Activated naive CD4-positive, alpha-beta T cell treated with anti-CD3 and anti-CD28 coated beads, Interleukin-2, amount 50 U/mL, for 72 hours (primary cell): ENCODE data around the gene RARA. TPM values are rescaled to one million over a fixed set of nuclear protein-coding genes. Genes with fewer than 3 reads are reported as not detected.

ENCODE experiments used
- ATAC-seq, 2 donors: fragments of 150-1000 bp; cut with Tn5 transposase; 2 replicates each; pipeline ENCODE4 v1.10.0; 2021; ENCODE audit warnings: mild to moderate bottlenecking in 2 of 2, moderate library complexity in 2 of 2
- DNase-seq, 2 donors: peaks; one replicate each; pipeline ENCODE4 v3.0.0; 2021 to 2022; ENCODE audit warnings: low spot score in 2 of 2
- H3K27ac Mint-ChIP-seq, 2 donors: one replicate each; pipeline ENCODE4 v1.8.0; 2022; ENCODE audit warnings: mild to moderate bottlenecking in 2 of 2, mixed read lengths in 2 of 2
- H3K36me3 Mint-ChIP-seq, 2 donors: one replicate each; pipeline ENCODE4 v1.8.0; 2022; ENCODE audit warnings: mixed read lengths in 2 of 2
- H3K9me3 Mint-ChIP-seq, 2 donors: one replicate each; pipeline ENCODE4 v1.8.0; 2022; ENCODE audit warnings: mixed read lengths in 2 of 2
- total RNA-seq, 2 donors: library from RNA; stranded (reverse); gene quantifications; one replicate each; pipeline ENCODE4 v1.2.3, GENCODE V29; 2022

RARA gene
- total RNA-seq, 2 donors from 2014 or later = 21.0 to 23.0 TPM

- no peak for DNase-seq
- no peak overlapping the region for H3K27ac Mint-ChIP-seq
- no peaks in the 10 kb centered on the region for H3K36me3 Mint-ChIP-seq
Observed at GRCh38 chr17:40309949-40310510, 1.1 kb downstream of the RARA start.

DNA sequence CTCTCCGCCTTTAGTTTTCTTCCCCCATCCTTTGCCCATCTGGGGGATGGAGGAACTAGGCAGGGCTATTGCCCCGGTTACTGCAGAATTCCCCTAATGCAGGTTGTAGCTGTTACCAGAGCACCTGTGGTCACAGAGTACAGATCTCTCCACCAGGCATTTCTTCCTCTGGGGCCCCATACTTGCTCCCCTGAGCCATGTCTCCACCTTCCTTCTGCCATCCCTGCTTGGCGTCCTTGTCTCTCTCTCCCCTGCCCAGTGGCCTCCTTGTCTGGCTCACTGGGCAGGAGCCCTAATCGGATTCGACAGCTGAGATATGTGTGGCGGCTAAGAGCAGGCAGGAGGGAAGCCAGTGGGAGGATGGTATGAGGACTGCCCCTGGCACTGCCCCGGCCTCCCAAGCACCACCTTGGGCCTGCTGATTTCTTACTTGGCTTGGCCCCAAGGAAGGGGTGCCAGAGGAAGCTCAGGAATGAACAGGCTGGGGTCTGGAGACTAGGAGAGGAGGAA, 2.0 kb downstream of the RARA start:
- H3K36me3 Mint-ChIP-seq = no peaks in the 10 kb centered on the region
- H3K27ac Mint-ChIP-seq = no peak overlapping the region
- DNase-seq (no peak), ATAC-seq (no peak)
- H3K9me3 Mint-ChIP-seq = no peaks in the 10 kb centered on the region

More at GRCh38 chr17:40309949-40310510, 1.1 kb downstream of the RARA start:
- no peaks in the 10 kb centered on the region for H3K9me3 Mint-ChIP-seq
- ATAC-seq = no peak

DNA sequence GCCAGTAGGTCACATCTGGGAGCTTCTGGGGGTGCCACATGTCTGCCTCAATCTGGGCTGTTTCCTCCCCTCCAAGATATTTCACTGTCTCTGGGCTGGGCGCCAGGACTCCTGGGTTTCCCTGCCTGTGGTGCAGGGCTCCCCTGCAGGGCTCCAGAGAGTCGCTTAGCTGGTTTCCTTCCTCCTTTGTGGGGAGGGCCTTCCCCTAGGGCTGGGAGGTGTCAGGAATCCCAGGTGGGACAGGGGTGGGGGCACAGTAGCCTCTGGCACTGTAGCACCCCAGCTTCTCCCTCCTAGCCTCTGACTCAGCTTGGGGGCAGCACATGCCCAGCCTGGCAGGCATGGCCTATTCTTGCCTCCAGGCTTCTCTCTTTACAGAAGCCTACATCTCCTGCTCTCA, 2.6 kb downstream of the RARA start:
- Mint-ChIP-seq H3K36me3 (no peaks in the 10 kb centered on the region), H3K27ac (no peak overlapping the region), H3K9me3 (no peaks in the 10 kb centered on the region)
- DNase-seq (no peak), ATAC-seq (no peak)

- no peaks in the 10 kb centered on the region for H3K36me3 Mint-ChIP-seq
- no peak overlapping the region for H3K27ac Mint-ChIP-seq
- DNase-seq (no peak), ATAC-seq (no peak)
- no peaks in the 10 kb centered on the region for H3K9me3 Mint-ChIP-seq
Observed at GRCh38 chr17:40312131-40312731, 3.3 kb downstream of the RARA start.

DNA sequence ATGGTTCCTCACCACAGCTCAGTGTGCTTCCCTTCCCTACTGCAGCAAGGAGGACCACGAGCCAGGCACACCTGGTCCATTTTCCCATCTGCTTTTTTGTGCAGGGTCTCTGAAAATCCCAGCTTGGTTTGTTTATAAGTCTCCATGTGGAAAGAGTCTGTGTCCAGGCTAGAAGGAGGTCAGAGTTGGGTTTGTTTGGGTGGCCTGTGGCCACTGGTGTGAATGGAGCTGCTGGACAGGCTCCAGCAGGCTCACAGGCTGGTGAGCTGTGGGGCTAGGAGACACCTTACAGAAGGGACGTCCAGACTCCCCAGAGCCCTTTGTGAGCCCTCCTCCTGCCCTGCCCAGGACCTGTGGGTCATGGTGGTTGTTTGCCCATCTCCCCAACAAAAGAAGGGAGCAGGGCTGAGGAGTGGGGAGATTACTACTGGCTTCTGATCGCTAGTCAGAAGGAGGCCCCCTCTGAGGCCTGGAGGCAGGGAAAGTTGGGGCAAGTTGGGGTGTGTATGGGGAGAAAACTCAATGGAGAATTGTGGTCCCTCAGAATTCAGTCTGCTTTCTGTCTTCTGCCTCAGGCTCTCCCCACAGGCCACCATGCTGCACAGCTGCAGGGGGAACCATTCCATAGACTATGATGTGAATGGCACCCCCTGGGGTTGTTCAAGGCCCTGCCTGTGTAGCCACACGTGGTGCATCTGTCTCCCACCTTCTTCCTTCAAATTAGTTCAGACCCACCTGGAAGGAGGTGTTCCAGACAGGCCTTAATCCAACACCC, 4.1 kb downstream of the RARA start:
- ATAC-seq = no peak
- no peak for DNase-seq
- Mint-ChIP-seq H3K27ac (no peak overlapping the region), H3K9me3 (no peaks in the 10 kb centered on the region), H3K36me3 (no peaks in the 10 kb centered on the region)

DNA sequence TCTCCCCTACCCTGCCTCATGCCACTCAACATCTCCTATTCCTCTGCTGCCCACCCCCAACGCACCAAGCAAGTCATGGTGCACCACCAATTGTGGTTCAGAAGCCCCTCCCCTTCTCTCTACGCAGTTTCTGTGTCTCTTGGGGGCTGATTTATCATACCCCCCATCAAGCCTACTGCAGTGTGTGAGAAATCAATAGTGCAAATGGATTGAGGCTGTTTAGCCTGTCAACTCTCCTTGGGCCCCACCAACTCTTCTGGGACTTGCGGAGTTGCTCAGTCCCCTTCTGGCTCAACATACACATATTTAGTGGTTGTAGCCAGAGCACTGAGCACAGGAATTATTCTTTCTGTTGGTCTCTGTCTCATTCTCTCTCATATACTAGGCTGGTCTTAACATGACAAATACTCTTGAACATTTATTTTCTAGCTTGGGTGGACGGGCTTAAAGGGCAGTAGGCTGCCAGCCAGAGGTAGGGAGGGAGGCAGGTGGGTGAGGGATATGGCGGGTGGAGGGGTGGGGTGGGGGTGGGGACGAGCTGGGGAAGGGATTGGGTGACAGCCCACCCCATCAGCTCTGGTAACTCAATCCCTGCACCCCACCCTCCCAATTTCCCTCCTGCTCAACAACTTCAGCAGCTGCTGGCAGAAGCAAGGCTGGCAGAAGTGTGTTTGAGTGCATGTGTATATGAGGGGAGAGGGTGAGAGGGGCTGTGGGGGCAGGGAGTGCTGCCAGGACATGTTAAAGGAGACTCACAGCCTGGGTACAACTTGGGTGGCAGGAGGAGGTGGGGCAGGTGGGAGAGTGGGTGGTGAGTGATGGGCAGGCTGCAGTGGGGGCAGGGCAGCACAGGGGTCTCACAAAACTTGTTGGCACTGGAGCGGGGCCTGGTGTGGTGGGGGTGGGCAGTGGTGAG, 4.9 kb downstream of the RARA start:
- no peak for DNase-seq
- no peak for ATAC-seq

GRCh38 chr17:40314584-40314956, 5.6 kb downstream of the RARA start:
- Mint-ChIP-seq H3K27ac (peak overlapping the region in 1 of 2 donors; percentile 15), H3K9me3 (no peaks in the 10 kb centered on the region), H3K36me3 (peaks cover 0 to 9% of the 10 kb centered on the region in 2 donors)
- ATAC-seq = peak; percentile 49 to 58
- DNase-seq = peak; percentile 73 to 91

More for the DNA sequence above, 4.9 kb downstream of the RARA start:
- Mint-ChIP-seq H3K9me3 (no peaks in the 10 kb centered on the region), H3K27ac (peak overlapping the region in 1 of 2 donors; percentile 15), H3K36me3 (peaks cover 0 to 7% of the 10 kb centered on the region in 2 donors)

- no peak for DNase-seq
- Mint-ChIP-seq H3K36me3 (peaks cover 0 to 9% of the 10 kb centered on the region in 2 donors), H3K9me3 (no peaks in the 10 kb centered on the region), H3K27ac (peak overlapping the region in 1 of 2 donors; percentile 15)
- ATAC-seq = no peak
Observed at GRCh38 chr17:40315206-40315605, 6.2 kb downstream of the RARA start.

DNA sequence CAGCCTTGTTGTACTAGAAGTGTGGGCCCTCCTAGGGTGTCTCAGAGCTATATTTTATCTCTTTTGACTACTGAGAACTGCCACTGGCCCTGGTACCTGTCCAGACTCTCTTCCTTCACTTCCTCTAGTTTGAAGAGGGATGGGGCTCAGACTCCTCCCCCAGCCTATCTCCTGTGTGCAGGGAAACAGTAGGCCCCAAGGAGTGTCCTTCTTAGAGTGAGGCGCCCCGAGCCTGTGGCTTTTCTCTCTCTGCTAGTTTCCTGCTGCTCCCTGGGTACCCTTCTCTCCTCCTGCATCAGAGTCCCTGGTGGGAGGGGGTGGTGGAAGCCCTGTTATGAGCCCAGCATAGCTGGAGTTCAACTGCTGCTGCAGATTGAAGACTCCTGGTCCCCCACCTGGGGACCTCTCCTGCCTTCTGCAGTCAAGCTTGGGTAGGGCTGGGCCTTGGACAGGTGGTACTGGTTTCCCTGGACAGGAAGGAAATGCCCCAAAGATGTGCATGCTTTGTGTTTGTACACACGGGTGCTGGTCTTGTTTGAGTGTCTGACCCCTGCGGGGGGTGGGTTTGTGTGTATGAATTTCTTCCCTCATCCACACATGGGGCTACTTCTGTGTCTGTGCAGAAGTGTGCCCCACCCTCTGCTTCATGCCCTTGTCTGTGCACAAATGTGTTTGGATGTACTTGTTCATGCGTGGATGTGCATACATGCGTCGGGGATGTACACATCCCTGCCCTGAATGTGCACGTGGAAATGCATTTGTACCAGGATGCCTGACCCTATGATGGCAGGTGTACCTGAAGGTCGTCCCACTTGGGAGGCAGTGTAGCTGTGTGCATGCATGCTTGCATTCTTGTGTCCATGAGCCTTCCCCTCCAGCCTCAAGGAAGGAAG, 6.9 kb downstream of the RARA start:
- no peak overlapping the region for H3K27ac Mint-ChIP-seq
- ATAC-seq (no peak), DNase-seq (no peak)
- no peaks in the 10 kb centered on the region for H3K9me3 Mint-ChIP-seq
- H3K36me3 Mint-ChIP-seq = peaks cover 0 to 9% of the 10 kb centered on the region in 2 donors

- H3K27ac Mint-ChIP-seq = no peak overlapping the region
- DNase-seq (no peak), ATAC-seq (no peak)
- H3K36me3 Mint-ChIP-seq = peaks cover 0 to 9% of the 10 kb centered on the region in 2 donors
- no peaks in the 10 kb centered on the region for H3K9me3 Mint-ChIP-seq
Observed at GRCh38 chr17:40316571-40317344, 7.8 kb downstream of the RARA start.

GRCh38 chr17:40317345-40317873, 8.4 kb downstream of the RARA start:
- Mint-ChIP-seq H3K27ac (peak overlapping the region; percentile 92 to 99), H3K9me3 (no peaks in the 10 kb centered on the region), H3K36me3 (peaks cover 0 to 9% of the 10 kb centered on the region in 2 donors)
- DNase-seq (peak in 1 of 2 donors; percentile 56), ATAC-seq (no peak)

- Mint-ChIP-seq H3K36me3 (peaks cover 0 to 9% of the 10 kb centered on the region in 2 donors), H3K9me3 (no peaks in the 10 kb centered on the region), H3K27ac (peak overlapping the region; percentile 95 to 99)
- DNase-seq = peak; percentile 88 to 94
- peak; percentile 60 to 75 for ATAC-seq
Observed at GRCh38 chr17:40317880-40318829, 9.2 kb downstream of the RARA start.

DNA sequence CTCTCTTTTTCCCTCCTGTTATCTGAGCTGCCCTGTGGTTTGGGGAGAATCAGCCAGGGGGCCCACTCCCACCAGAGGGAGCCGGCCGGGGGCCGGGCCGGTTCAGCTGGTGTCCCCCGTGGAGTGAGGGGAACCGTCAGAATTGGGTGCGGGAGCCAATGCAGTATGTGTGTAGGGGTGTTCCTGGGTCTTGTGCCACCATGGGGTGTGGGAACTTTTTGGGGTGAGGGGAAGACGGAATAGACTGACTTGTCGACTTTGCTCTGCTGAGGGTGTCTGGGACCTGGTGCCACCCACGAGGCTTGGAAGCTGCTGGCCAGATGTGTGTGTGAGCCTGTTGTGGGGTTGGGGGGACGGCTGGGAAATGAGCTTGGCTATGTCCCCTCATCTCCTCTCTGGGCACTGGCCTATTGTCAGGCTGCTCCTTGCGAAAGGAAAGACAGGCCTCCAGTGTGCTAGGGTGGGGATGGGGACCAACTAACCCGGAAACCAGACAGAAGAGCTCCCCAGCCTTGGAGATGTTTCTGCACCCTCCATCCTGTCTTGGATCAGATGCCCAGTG, 9.9 kb downstream of the RARA start:
- DNase-seq (no peak), ATAC-seq (no peak)
- H3K9me3 Mint-ChIP-seq = no peaks in the 10 kb centered on the region
- peak overlapping the region; percentile 83 to 99 for H3K27ac Mint-ChIP-seq
- H3K36me3 Mint-ChIP-seq = peaks cover 0 to 9% of the 10 kb centered on the region in 2 donors
